AG04450 (cell line): ENCODE data around the gene SMARCAD1. TPM values are rescaled to one million over a fixed set of nuclear protein-coding genes. Genes with fewer than 3 reads are reported as not detected.

ENCODE experiments used
- CTCF ChIA-PET: fragments of 300-600, 350-600 bp; formaldehyde crosslinking; extraction: SDS; loops from one replicate; lab custom pipeline; 2022; ENCODE audit warnings: antibody characterized with exemption, inconsistent platforms; lab: Charles Lee
- POLR2A ChIA-PET: fragments of 350-600 bp; formaldehyde crosslinking; extraction: SDS; loops from one replicate; lab custom pipeline; 2021; ENCODE audit warnings: antibody characterized with exemption, inconsistent platforms; lab: Yijun Ruan, JAX
- DNase-seq: peaks from one replicate; pipeline ENCODE4 v3.0.0-alpha.2; 2011; ENCODE audit warnings: low read depth, low spot score
- H3K27ac ChIP-seq: one replicate; pipeline ENCODE4 v1.5.1; 2012; ENCODE audit warnings: low read depth, low read length, control low read depth
- H3K27me3 ChIP-seq: one replicate; pipeline ENCODE4 v1.6.0; 2012; ENCODE audit warnings: low read length; ENCODE audit not compliant: control insufficient read depth, insufficient read depth
- H3K4me3 ChIP-seq: 2 replicates; pipeline ENCODE4 v1.5.1; 2011; ENCODE audit warnings: mild to moderate bottlenecking, low read depth, low read length, control low read depth
- H3K9me3 ChIP-seq: 2 replicates; pipeline ENCODE4 v1.5.1; 2012; ENCODE audit warnings: low read length; ENCODE audit not compliant: control insufficient read depth, insufficient read depth
- CTCF ChIP-seq: IDR thresholded peaks from 2 replicates; pipeline ENCODE4 v1.5.1; 2011; ENCODE audit warnings: low read depth, low read length, control low read depth, inconsistent platforms
- polyA plus RNA-seq: library from polyadenylated mRNA; depleted of rRNA; stranded (reverse); fragments of >200 nt; gene quantifications from 2 replicates; pipeline ENCODE4 v1.2.3, GENCODE V29; 2011

Gene SMARCAD1
- polyA plus RNA-seq, 1 experiment, result 39.6 TPM

GRCh38 chr4:94225449-94225848 lies 17.8 kb downstream of the SMARCAD1 start:
- Histone ChIP-seq H3K4me3 (no peak overlapping the region), H3K27me3 (no peaks in the 10 kb centered on the region), H3K9me3 (no peaks in the 10 kb centered on the region), H3K27ac (no peak overlapping the region)
- no peak for DNase-seq
- POLR2A ChIA-PET, result no interaction called here
- CTCF ChIA-PET, result no interaction called here
- no peak for TF ChIP-seq CTCF

- H3K4me3 ChIP-seq, result no peak overlapping the region
- no peak for TF ChIP-seq CTCF
- no peak overlapping the region for H3K27ac ChIP-seq
- DNase-seq, result no peak
- H3K27me3 ChIP-seq, result no peaks in the 10 kb centered on the region
- no peaks in the 10 kb centered on the region for H3K9me3 ChIP-seq
- ChIA-PET POLR2A (no interaction called here), CTCF (no interaction called here)
These were observed 19.1 kb downstream of the SMARCAD1 start for GRCh38 chr4:94226763-94227162.

DNA sequence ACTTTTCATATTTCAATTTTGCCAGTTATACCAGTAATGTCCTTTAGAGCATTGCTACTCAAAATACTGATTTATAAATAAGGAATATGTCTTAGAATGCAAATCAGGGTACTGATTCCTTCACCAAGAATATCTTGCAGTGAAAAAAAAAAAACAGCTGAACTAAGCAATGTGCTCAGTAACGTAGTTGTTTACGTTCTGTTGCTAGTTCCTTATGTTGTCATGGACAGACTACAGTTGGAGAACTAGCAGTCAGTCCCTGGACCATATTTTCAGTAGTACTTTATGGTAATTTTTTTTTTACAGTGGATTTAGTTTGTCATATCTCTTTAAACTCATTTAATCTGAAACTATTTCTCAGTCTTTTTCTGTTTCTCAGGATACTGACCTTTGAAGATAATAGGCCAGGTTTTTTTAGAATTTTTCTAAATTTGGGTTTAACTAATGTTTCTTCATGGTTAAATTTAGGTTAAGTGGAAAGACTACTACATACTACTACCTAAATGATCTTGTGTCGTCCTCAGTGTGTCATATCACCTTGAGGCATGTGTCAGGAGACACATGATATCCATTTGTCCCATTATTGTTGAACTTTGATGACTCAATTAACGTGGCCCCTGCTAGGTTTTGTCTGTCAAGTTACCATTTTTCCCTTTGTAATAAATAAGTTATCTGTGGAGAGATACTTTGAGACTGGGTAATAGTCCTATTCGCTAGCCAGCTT lies 21.0 kb downstream of the SMARCAD1 start:
- DNase-seq, result no peak
- ChIA-PET CTCF (no interaction called here), POLR2A (no interaction called here)

GRCh38 chr4:94232519-94232918 lies 24.9 kb downstream of the SMARCAD1 start:
- ChIA-PET CTCF (no interaction called here), POLR2A (no interaction called here)
- Histone ChIP-seq H3K27ac (no peak overlapping the region), H3K27me3 (no peaks in the 10 kb centered on the region), H3K4me3 (no peak overlapping the region), H3K9me3 (no peaks in the 10 kb centered on the region)
- TF ChIP-seq CTCF, result no peak
- no peak for DNase-seq

More for the DNA sequence above, 21.0 kb downstream of the SMARCAD1 start:
- no peak overlapping the region for H3K27ac ChIP-seq
- no peaks in the 10 kb centered on the region for H3K27me3 ChIP-seq
- H3K4me3 ChIP-seq, result no peak overlapping the region
- no peaks in the 10 kb centered on the region for H3K9me3 ChIP-seq
- TF ChIP-seq CTCF, result no peak

DNA sequence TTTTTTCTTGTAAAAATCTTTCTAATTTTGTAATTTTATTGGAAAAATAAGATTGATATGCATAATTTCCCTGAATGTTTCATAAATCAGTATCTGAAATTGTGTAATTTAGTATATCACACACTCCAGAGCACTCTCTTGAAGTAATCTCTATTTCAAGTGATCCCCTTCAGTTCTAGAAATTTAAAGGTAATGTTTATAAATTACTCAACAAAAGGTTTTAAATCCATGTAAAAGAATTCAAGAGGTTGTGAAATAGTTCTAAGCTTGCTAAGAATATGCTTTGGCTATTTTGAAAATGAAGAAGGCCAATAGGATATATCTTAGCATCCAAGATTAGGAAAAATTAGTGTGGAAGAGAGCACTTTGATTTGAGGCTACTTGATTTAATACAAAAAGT lies 28.2 kb downstream of the SMARCAD1 start:
- POLR2A ChIA-PET, result no interaction called here
- H3K9me3 ChIP-seq, result no peaks in the 10 kb centered on the region
- CTCF ChIA-PET, result interaction anchor here (0.6 kb wide), 2 partner anchors 11 to 234 kb away, joined by 3 to 5 read pairs; no protein-coding TSS in a partner anchor

More for the DNA sequence above, 28.2 kb downstream of the SMARCAD1 start:
- no peak for DNase-seq
- H3K27me3 ChIP-seq, result no peaks in the 10 kb centered on the region
- no peak overlapping the region for H3K4me3 ChIP-seq
- TF ChIP-seq CTCF, result no peak
- H3K27ac ChIP-seq, result no peak overlapping the region
